Astrocyte (in vitro differentiated cells and primary cell): ENCODE data around the gene ELK3.

Source experiments
- CTCF ChIP-seq: IDR thresholded peaks from 2 replicates; pipeline ENCODE4 v1.5.1; 2011; ENCODE audit warnings: low read depth, mild to moderate bottlenecking, inconsistent platforms, low read length, moderate library complexity; ENCODE audit not compliant: insufficient read depth
- EZH2 ChIP-seq: IDR thresholded peaks from 2 replicates; pipeline ENCODE4 v1.6.1; 2012; ENCODE audit warnings: mild to moderate bottlenecking, low read length, inconsistent platforms; ENCODE audit not compliant: insufficient read depth

- TF ChIP-seq EZH2 = no peak
- no peak for TF ChIP-seq CTCF
Observed at GRCh38 chr12:96212456-96213375, 18.5 kb downstream of the ELK3 start.
